Epithelial cell of esophagus (primary cell): ENCODE measurements around the gene ITCH.
"Not testable (repeated sequence)": the region's sequence is repeated elsewhere in the genome, so short reads cannot be mapped to it uniquely, and the experiment has no call there.

Experiments used
- DNase-seq: peaks from one replicate; pipeline ENCODE4 v3.0.0; 2010; ENCODE audit warnings: low read depth
- H3K4me3 ChIP-seq: 2 replicates; pipeline ENCODE4 v1.5.1; 2011; ENCODE audit warnings: mild to moderate bottlenecking, low read length, control low read depth
- TF ChIP-seq, protein P1 (sequence below): IDR thresholded peaks from 2 replicates; pipeline ENCODE4 v1.5.1; 2011; ENCODE audit warnings: low read depth, mild to moderate bottlenecking, low read length, control low read depth, inconsistent platforms; ENCODE audit not compliant: insufficient read depth; ENCODE audit errors: missing control alignments

ITCH gene

DNA sequence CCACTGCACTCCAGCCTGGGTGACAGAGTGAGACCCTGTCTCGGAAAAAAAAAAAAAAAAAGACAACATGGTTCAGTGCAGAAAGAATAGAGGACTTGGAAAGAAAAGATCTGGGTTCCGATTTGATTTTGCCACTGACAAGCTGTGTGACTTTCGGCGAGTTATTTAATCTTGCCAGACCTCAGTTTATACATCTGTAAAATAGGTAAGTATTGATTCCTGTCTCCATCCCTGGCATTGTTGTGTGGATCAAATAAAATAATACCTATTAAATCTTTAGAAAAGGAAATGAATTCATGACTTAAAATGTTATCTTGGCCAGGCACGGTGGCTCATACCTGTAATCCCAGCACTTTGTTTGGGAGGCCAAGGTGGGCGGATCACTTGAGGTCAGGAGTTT, 7.0 kb downstream of the ITCH start:
- DNase-seq = no peak
- TF ChIP-seq, protein P1, sequence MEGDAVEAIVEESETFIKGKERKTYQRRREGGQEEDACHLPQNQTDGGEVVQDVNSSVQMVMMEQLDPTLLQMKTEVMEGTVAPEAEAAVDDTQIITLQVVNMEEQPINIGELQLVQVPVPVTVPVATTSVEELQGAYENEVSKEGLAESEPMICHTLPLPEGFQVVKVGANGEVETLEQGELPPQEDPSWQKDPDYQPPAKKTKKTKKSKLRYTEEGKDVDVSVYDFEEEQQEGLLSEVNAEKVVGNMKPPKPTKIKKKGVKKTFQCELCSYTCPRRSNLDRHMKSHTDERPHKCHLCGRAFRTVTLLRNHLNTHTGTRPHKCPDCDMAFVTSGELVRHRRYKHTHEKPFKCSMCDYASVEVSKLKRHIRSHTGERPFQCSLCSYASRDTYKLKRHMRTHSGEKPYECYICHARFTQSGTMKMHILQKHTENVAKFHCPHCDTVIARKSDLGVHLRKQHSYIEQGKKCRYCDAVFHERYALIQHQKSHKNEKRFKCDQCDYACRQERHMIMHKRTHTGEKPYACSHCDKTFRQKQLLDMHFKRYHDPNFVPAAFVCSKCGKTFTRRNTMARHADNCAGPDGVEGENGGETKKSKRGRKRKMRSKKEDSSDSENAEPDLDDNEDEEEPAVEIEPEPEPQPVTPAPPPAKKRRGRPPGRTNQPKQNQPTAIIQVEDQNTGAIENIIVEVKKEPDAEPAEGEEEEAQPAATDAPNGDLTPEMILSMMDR = no peak
- no peak overlapping the region for H3K4me3 ChIP-seq

DNA sequence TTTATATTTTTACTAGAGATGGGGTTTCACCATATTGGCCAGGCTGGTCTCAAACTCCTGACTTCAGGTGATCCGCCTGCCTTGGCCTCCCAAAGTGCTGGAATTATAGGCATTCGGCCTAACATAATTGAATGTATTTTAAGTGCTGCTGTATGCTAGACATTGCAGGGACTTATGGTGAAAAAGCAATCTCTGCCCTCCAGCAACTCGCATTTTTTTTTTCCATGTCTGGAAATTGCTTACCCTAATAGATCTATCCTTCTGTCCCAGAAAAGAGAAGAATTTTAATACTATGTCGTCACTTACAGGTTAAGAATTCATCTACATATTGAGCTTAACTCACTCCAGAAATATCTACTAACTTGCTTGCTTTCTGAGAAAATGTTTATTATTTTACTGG, 10.4 kb downstream of the ITCH start:
- no peak for DNase-seq
- TF ChIP-seq, protein P1 = no peak
- H3K4me3 ChIP-seq = no peak overlapping the region

DNA sequence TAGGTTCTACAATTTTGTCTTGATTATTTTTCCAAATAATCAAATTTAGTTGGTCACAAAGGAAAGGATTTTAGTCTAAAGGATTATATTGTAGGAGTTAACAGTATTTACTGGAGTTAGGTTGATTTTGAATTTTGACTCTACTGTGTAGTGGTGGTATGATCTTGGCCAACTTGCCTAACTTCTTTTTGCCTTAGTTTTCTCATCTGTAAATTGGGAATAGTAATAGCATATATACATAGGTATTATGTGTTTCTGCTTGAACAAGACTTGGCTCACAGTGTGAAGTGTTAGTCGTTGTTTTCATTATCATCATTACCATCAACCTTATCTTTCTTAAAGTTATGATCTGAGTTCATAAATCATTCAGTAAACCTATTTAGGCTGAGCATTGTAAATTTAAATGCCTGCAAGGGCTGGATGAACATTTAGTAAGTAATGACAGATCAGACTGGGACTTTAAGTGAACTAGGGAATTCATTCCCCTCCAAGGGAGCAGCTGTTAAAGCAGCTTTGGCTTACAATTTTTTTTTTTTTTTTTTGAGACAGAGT, 11.2 kb downstream of the ITCH start:
- TF ChIP-seq, protein P1 = no peak
- H3K4me3 ChIP-seq = no peak overlapping the region
- DNase-seq = no peak

DNA sequence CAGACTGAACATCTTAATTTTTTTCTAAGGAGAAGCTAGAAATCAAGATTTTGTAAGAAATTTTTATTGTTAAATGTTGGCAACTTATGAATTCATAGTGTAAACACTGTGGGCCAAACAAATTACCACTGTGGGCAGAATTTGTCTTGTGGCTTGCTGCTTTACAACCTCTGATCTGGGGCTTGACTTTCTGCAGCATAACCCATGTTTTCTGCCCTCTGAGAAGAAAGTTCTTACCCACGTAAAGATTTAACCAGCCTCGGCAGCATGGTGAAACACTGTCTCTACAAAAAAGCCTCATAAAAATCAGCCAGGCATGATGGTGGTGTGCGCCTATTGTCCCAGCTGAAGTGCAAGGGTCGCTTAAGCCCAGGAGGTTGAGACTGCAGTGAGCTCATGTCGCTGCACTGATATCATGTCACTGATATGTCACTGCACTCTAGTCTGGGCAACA, 12.9 kb downstream of the ITCH start:
- TF ChIP-seq, protein P1 = no peak
- DNase-seq = no peak
- H3K4me3 ChIP-seq = no peak overlapping the region

DNA sequence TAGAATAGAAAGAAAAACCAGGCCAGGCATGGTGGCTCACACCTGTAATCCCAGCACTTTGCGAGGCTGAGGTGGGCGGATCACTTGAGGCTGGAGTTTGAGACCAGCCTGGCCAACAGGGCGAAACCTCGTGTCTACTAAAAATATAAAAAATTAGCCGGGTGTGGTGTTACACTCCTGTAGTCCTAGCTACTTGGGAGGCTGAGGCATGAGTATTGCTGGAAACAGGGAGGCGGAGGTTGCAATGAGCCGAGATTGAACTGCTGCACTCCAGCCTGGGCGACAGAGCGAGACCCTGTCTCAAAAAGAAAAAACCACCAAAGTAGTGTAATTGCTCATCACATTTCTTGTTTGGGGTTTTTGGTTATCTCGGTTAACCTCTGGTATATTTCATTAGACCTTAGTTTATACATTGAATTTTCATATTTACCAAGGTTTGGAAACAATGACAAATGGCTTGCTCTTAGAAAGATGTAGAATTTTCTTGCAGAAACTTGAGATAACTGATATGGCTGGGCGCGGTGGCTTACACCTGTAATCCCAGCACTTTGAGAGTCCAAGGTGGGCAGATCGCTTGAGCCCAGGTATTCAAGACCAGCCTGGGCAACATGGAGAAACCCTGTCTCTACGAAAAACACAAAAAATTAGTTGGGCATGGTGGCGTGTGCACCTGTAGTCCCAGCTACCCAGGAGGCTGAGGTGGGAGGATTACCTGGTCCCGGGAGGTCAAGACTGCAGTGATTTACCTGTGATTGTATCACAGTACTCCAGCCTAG, 14.2 kb downstream of the ITCH start:
- no peak overlapping the region for H3K4me3 ChIP-seq
- DNase-seq = no peak
- TF ChIP-seq, protein P1 = no peak

DNA sequence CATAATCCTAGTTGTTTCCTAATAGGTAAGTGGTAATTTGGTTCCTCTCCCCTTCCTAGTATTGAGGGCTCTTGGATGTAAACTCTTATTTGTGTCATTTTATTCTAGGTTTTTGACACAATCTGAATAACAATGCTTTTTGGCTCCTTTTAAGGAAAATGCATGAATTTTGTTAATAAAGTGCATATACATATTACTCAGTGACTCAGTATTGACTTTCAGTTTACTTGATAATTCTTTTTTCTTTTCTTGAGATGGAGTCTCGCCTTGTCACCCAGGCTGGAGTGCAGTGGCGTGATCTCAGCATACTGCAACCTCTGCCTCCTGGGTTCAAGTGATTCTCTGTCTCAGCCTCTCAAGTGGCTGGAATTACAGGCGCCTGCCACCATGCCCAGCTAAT, 19.1 kb downstream of the ITCH start:
- DNase-seq = no peak
- TF ChIP-seq, protein P1 = no peak
- no peak overlapping the region for H3K4me3 ChIP-seq

DNA sequence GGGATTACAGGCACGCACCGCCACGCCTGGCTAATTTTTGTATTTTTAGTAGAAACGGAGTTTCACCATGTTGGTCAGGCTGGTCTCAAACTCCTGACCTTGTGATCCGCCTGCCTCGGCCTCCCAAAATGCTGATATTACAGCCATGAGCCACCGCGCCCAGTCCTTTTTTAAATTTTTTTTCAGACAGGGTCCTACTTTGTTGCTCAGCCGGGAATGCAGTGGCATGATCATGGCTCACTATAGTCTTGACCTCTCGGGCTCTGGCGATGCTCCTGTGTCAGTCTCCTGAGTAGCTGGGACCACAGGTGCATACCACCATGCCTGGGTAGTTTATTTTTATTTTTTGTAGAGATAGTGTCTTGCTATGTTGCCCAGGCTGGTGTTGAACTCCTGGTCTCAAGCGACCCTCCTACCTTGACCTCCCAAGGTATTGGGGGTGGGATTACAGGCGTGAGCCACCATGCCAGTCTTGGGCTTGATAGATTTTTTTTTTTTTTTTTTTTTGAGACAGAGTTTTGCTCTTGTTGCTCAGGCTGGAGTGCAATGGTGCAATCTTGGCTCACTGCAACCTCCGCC, 19.9 kb downstream of the ITCH start:
- not testable (repeated sequence) for DNase-seq, H3K4me3 ChIP-seq
